Fibroblast of peridontal ligament (primary cell): ENCODE data around the gene IGSF9B.

ENCODE experiments used
- DNase-seq: peaks from one replicate; pipeline ENCODE4 v3.0.0-alpha.2; 2010; ENCODE audit errors: extremely low read depth

IGSF9B gene

GRCh38 chr11:133900176-133901105 lies 56.3 kb downstream of the IGSF9B start:
- DNase-seq = no peak

DNA sequence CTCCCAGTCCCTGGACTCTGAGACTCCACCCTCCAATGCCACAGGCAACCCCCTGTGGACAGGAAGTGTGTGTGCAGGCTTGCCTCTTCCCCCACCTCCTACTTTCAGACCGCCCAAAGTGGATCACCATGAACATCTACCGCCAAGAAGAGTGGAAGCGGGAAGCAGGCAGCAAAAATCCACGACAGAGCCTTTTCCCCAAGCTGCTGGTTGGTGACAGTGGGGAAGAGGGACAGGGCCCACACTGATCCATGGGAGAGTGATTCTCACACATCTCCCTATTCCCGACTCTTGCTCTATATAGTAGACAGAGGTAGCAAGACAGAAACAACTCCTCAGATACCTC lies 58.0 kb downstream of the IGSF9B start:
- no peak for DNase-seq

DNA sequence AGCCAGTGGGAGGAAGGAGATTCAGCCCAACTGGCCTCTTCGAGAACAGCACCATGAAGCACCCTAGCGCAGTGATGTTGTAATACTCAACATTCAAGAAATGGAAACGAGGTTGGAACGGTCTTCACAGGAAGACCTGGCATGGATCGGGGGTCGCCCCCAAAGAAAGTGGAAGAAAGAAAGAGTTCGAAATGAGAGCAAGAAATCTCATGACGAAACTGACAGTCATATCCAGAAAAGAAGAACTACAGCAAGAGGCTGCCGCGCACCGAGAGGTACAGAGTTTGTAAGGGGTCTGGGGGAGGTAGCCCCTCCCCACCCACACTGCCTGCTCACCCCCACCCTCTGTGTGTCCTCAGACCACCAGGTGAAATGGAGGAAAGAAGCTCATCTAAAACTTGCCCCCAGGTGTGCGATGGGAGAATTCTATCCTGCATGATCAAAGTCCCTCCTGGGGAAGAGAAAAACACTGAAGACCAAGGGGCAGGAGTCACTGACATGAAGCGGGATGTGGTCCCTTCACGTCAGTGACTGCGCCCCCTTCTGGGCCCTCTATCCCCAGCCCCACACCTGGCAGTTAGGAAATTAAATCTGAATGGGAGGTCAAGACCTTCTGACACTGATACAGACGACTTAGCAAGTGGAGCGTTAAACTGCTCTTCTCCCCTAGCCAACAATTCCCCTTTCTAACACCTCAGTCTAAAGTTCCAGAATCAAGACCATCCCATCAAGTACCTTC lies 58.6 kb downstream of the IGSF9B start:
- DNase-seq = no peak

DNA sequence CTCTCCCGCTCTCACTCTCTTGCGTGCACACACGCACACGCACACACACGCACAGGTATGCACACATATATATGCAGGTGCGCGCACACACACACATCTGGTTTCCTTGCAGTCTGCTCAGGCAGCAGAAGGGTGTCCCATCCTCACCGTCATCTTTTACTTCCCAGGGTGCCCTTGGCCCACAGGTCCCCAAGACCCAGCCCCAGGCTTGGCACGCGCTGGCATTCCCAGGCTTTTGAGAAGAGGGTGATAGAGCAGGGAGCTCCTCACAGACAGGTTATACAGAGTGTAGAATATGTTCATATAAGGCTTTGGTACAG lies 59.5 kb downstream of the IGSF9B start:
- DNase-seq = no peak

DNA sequence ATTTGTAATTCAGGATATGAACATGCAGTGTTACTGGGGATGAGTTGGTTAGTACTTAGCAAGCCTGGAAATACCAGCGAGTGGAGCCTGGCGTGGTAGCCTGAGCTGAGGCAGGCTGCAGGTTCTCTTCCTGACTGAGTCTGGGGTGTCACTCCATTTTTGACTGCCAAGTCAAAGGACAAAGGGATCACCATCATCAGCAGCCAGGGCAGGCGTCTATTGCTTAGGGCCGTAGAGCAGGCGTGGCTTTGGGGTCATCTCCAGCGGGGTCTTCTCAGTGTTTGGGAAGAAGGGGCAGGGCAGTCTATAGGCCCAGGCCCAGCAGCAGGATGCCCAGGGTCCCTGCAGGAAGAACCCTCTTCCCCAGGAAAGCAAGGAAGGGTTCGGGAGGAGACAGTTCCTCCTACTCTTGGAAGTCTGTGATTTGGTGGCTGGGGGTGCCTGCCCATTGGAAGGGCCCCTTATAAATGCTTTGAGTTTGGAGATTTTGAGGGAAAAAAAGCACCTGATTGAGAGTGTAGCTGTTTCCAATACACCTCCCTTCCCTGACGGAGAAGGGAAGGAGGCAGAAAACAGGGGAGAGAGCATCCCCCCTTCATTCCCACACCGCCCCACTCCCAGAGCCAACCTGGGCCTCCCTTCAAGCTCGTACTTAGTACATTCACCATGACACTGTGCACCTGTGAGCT lies 60.0 kb downstream of the IGSF9B start:
- DNase-seq = no peak

DNA sequence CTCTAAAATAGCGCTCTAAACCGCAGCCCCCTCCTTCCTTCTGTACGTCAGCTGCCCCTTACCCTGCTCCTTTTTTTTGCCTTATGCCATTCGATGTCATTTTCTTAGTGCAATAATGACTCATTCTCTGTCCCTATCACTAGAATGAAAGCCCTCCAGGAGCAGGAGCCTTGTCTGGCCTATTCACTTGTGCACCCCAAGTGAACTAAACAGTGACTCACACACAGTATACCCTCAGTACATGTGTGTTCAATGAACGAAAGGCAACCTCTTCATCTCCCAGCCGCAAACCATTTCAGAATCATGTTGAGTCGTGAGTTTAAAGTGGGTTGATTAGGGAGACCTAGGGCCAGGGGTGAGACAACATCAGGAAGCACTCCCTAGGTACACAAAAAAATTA lies 60.7 kb downstream of the IGSF9B start:
- no peak for DNase-seq

DNA sequence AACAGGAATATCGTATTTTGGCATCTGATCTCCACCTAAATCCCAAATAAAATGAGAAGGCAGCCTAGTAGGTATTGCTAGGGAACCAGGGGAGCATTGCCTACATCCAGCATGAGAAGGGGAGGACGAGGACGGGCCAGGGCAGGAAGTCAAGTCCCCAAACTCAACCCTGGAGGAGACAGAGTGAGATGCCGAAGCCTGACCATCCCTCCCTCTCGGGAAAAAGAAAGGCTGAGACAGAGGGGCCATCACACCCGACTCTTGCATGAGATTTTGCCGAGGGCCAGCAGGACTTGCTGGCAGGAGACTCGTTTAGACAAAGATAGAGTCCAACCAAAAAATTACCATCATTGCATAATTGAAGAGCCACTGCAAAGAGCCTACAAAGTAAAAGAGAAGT lies 61.2 kb downstream of the IGSF9B start:
- no peak for DNase-seq

DNA sequence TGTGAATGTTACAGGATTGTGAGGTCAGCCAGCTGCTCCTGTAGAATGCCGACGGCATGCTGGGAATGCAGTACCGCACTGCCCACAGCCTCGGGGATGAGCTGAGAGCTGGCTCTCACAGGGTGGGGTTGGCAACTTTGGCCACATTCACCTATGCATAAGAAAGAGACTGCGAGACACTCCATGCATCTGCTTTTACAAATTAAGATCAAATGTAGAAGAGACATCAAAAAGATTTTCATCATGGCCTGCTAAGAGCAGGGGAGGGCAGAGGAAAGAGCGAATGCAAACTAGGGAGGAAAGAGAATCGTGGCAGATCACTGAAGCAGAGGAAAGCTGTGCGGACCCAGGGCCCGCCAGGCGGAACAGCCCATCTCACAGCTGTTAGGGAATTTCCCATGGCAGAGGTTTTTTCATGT lies 61.7 kb downstream of the IGSF9B start:
- no peak for DNase-seq

DNA sequence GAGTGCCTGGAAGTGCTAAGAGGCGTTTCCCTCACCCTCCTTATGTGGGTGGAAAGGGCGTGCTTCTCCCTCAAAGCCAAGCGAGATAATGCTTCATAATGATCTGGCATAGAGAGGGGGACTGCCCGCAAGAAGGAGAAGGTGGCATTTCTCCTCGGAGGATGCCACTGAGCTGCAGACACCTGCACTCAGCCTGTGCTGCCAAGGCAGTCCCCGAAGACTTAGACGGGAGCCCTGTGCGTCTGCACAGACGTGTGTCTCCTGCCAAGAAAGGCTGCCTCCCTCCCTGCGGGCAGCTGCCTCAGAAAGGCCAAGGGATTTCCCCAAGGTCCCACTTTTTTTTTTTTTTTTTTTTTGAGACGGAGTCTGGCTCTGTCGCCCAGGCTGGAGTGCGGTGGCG lies 63.4 kb downstream of the IGSF9B start:
- no peak for DNase-seq

DNA sequence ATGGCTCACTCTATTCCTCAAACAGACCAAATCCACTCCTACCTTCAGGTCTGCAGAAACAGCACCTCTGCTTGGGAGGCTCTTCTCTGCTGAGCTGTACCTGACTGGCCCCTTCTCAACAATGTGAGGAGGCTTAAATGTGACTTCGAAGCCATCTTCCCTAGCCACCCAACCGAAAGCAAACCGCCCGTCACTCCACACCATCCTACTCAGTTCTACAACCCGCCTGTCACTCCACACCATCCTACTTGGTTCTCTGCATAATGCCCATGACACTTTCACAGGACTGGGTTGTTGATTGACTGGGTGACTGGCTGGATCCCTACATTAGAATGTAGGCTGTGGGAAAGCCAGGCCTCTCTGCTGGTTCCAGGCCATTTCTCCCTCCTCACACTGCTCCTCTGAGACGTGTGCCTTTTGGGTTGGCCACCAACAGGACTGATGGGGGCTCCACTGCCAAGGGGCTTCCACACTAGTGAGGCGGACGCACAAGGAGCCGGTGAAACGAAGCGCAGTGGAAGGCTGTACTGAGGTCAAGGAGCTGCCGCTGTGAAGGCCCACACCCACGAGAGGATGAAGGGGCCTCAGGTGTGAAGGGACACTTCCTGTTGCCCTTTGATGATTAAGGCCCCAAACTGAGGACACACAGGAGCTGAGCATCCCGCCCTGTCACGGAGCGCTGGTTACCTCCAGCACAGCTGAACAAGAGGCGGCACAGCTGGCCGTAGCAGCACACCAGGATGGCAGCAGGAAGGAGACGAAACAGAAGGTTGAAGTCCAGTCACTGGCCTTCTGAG lies 64.0 kb downstream of the IGSF9B start:
- no peak for DNase-seq

- DNase-seq = no peak
Observed at GRCh38 chr11:133892126-133892525, 64.6 kb downstream of the IGSF9B start.

GRCh38 chr11:133889893-133890292 lies 66.9 kb downstream of the IGSF9B start:
- DNase-seq = no peak

DNA sequence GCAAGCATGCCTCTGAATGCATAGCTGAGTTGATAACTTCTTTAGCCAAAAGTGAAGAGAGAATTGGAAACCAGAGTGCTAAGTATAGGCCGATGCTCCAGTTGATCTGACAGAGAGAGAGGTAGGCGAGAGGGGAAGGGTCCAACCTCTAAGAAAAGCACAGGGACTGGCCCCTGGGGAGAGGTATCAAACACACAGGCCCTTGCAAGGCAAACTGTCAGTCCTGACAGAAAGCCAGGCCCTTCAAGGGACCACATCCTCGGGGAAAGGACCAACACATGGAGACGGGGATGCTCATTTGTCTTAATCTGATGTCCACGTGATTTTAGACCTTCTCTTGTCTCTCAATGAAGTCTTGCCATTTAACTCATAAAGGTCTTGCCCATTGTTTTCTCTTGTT lies 67.6 kb downstream of the IGSF9B start:
- DNase-seq = no peak

DNA sequence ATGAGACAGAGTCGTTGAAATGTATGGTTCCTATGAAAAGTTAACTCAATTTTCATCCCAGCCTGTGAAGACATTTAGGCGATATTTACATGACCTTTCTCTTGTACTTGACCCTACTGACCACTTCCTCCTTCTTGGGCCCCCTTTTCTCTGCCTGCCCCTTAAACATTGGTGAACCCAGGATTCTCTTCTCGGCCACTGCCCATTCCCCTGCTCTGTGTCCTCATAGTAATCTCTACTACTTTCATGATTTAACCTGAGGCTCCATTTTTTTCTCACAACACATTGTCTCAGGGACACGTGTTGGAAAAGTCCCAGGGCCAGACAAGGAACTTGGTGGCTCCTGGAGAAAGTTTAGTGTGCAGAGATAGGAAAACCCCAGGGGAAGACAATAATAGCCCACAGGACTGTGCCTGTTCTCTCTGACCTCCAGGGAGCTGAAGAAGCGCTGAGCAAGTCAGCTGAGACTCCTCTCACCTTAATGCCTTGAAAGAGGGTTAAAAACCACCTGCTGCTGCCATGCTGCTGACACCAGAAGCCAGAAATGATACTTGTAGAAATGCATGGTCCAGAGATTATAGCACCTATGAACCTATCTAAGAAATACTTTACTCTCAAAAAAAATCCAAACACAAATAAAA lies 69.0 kb downstream of the IGSF9B start:
- DNase-seq = no peak

DNA sequence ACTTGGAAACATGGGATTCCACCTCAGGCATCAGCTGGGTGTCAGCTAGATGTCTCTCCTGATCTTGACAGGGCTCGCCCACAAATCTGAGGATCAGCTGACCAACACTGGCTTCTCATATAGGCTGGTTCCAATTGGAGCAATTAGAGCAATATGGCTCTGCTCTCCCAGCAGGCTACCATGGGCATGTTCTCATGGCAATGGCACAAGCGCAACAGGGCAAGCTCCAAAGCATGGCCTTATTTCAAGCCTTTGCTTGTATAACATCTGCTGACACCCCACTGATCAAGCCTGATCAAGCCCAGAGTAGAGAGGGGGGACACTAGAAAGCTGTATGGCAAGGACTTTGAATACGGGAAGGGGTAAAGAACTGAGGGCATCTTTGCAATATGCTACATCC lies 70.7 kb downstream of the IGSF9B start:
- DNase-seq = no peak

GRCh38 chr11:133872160-133872559 lies 84.6 kb downstream of the IGSF9B start:
- DNase-seq = no peak

- no peak for DNase-seq
Observed at GRCh38 chr11:133867456-133867855, 89.3 kb downstream of the IGSF9B start.

DNA sequence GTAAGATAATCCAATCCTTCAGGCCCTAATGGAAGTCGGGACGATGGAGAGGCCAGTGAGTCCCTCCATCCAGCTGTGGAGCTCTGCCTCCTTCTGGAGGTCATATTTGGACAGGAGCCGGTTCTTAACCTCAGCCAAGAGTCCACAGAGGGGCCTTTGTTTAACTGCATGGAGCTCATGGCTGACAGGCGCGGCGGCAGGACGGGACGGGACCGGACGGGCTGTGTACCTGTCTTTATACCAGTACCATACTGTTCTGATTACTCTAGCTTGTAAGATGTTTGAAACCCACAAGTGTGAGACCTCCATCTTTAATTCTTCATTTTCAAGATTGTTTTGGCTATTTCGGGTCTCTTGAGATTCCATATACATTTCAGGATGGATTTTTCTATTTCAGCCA lies 91.3 kb downstream of the IGSF9B start:
- DNase-seq = no peak

DNA sequence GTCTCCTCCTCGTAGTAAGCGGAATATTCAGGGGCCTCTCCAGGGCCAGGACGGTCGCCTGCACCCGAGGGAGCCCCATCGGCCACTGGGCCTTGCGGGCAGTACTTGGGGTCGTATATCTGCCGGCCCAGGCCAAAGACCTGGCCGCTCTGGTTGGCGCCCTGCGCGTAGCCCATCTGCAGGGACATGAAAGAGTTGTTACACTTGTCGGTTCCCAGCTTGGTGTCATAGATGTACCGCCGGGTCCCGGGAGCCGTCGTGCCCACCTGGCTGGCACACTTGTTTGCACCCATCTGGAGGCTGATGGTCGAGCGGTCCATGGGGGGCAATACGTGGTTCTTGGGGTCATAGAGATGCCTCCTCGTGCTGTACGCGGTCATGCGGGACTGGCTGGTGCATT lies 92.0 kb downstream of the IGSF9B start:
- no peak for DNase-seq

DNA sequence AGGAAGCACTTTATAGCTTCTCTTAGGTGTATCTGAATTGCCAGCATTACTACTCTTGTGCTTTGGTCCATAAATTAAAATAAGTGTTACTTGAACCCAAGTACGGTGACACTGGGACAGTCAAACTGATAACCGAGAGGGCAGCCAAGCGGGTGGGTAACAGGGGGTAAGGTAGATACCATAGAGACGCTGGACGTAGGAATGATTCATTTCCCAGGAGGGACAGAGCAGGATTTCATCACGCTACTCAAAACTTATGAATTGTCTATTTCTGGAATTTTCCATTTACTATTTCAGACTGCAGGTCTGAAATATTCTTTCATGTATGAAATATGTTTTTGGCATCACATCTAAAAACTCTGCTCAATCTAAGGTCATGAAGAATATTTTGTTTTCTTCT lies 96.6 kb downstream of the IGSF9B start:
- no peak for DNase-seq
